HG03280 (cell line): ENCODE data around the gene CENPU.

ENCODE experiments used
- ATAC-seq: cut with Tn5 transposase; IDR thresholded peaks from one replicate; pipeline ENCODE4 v1.9.1; 2021; ENCODE audit warnings: mild to moderate bottlenecking, moderate library complexity; ENCODE audit not compliant: unreplicated experiment

The CENPU gene

DNA sequence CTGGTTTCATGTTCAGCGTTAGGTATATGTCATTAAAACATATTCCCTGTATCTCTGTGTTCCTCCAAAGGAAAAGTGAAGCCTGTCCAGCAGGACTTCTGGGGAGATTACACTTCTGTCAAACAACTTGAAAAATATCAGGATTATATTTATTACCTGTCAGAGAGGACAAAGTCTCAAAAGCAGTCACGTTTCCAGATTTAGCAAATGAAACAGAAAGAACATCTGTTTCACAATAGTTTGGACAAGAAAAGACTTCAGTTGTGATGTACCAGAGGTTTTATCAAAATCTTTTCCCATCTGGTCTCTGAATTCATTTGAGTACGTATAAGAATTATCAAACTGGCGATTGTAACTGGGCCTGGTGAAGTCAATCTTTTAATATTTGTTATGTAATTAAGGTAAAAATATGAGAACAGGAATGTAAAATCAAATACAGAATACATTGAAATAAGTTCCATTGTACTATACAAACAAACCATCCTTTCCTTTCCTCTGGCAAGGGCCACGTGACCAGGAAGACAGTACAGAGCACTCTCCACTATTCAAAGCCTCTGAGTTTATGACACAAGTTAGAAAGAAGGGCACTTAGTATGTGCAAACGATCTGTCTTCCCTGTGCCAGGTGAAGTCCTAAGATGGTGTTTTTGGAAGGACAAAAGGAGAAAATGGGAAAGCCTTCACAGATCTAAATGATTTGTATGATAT, 87.8 kb downstream of the CENPU start:
- no peak for ATAC-seq

DNA sequence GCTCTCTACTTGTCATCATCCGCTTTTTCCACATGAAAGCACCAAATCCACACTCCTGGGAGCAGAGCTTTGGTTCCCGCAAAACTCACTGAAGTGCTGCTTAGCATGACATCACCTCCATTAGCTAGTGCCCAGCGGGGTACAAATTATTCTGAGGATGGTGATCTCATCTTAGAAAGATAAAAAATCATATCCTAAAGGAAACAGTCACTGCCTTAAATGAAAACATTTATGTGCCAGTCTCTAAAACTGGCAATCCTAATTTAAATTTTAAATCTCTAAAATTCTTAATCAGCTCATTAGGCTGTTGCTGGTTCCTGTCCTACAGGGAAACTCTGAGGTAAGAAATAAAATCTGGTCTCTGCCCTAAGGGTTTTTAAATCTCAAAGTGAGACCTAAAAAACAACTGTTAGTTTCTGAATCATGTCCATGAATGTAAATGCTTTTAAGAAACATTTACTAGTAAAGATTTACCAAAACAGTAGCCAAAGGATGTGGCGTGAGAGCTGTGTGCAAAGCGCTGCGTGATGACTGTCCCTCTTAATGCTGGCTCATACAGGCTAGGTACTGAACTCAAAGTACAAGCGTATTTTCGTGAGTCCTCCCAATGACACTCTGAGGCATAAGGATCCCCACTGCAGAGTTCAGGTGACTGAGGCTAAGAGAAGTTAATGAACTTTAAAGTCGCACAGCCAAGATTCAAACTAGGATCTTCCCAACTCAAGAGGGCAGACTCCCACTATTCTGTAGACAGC, 89.2 kb downstream of the CENPU start:
- ATAC-seq: no peak
